Panc1 (cell line): ENCODE measurements around the gene SYNPO2L. TPM values are rescaled to one million over a fixed set of nuclear protein-coding genes. Genes with fewer than 3 reads are reported as not detected.

Experiments used
- ATAC-seq: fragments of 200-7000 bp; cut with Tn5 transposase; 2 replicates; pipeline ENCODE4 v1.9.1; 2020; ENCODE audit warnings: mild to moderate bottlenecking, moderate library complexity
- BruUV-seq: library from RNA; stranded (reverse); fragments of 400-500 nt; replicated peaks from 2 replicates; lab custom pipeline; 2021; lab: Mats Ljungman, UMichigan
- CTCF ChIA-PET: fragments of 300-600 bp; sonication (Branson Sonifier 250); formaldehyde crosslinking; loops from one replicate; lab custom pipeline; 2022; ENCODE audit warnings: antibody characterized with exemption; lab: Charles Lee
- POLR2A ChIA-PET: fragments of 300-600 bp; sonication (Branson Sonifier 250); formaldehyde crosslinking; loops from one replicate; lab custom pipeline; 2022; ENCODE audit warnings: antibody characterized with exemption; lab: Charles Lee
- DNase-seq: peaks from one replicate; pipeline ENCODE4 v3.0.0-alpha.2; 2010; ENCODE audit warnings: low read depth, low spot score
- H3K27ac ChIP-seq: 2 replicates; pipeline ENCODE4 v1.5.1; 2011; ENCODE audit warnings: mild to moderate bottlenecking, low read length, inconsistent platforms
- H3K27me3 ChIP-seq: fragments of 200-500 bp; sonication (Bioruptor generic); 2 replicates; pipeline ENCODE4 v1.6.0; 2014; ENCODE audit warnings: low read length, inconsistent platforms; ENCODE audit not compliant: control insufficient read depth, insufficient read depth
- H3K36me3 ChIP-seq: fragments of 200-500 bp; sonication (Bioruptor generic); 2 replicates; pipeline ENCODE4 v1.5.1; 2014; ENCODE audit warnings: inconsistent platforms, mild to moderate bottlenecking, low read length, moderate library complexity; ENCODE audit not compliant: control insufficient read depth, insufficient read depth
- H3K4me1 ChIP-seq: 2 replicates; pipeline ENCODE4 v1.5.1; 2011; ENCODE audit warnings: inconsistent platforms, mild to moderate bottlenecking, low read length, moderate library complexity; ENCODE audit not compliant: control insufficient read depth, insufficient read depth
- H3K4me3 ChIP-seq, 2 experiments: 2 replicates each; pipeline ENCODE4 v1.5.1; 2011 to 2012; ENCODE audit warnings: low read depth in 2 of 2, low read length in 2 of 2, mild to moderate bottlenecking in 2 of 2, inconsistent platforms in 1 of 2, moderate library complexity in 1 of 2
- H3K9me3 ChIP-seq: fragments of 200-500 bp; sonication (Bioruptor generic); 2 replicates; pipeline ENCODE4 v1.5.1; 2014; ENCODE audit warnings: low read depth, mild to moderate bottlenecking, inconsistent platforms, low read length, moderate library complexity; ENCODE audit not compliant: control insufficient read depth, insufficient read depth
- POLR2AphosphoS5 ChIP-seq: IDR thresholded peaks from 2 replicates; pipeline ENCODE4 v1.6.1; 2012; ENCODE audit warnings: mild to moderate bottlenecking, low read depth, low read length, moderate library complexity
- TCF7L2 ChIP-seq: IDR thresholded peaks from 2 replicates; pipeline ENCODE4 v1.6.1; 2011; ENCODE audit warnings: mild to moderate bottlenecking, low read depth, low read length, inconsistent platforms
- in situ Hi-C: cut with HindIII; loops from 2 replicates; pipeline ENCODE4 v1.10.0; 2016; ENCODE audit warnings: low sequenced_read_pairs, low pct_unique_long_range_greater_than_20kb
- intact Hi-C: fragments of 100-400 bp; cut with micrococcal nuclease; formaldehyde crosslinking; loops from one replicate; pipeline ENCODE4 v1.10.0; 2022; ENCODE audit not compliant: unreplicated experiment
- total RNA-seq: library from RNA; stranded (reverse); gene quantifications from one replicate; pipeline ENCODE4 v1.2.1, GENCODE V29; 2021; ENCODE audit not compliant: unreplicated experiment
- TF ChIP-seq, protein P1 (sequence below): fragments of 450-650 bp; IDR thresholded peaks from 2 replicates; pipeline ENCODE4 v1.5.1; 2017; ENCODE audit warnings: mild to moderate bottlenecking
- TF ChIP-seq, protein P2 (sequence below), 2 experiments: IDR thresholded peaks; 2 replicates each; pipeline ENCODE4 v1.6.1; 2011 to 2012; ENCODE audit warnings: low read depth in 2 of 2, control low read depth in 1 of 2, low read length in 1 of 2, mild to moderate bottlenecking in 1 of 2, moderate library complexity in 1 of 2; ENCODE audit not compliant: insufficient read depth in 1 of 2

The SYNPO2L gene
- total RNA-seq, 1 experiment from 2014 or later: not detected

DNA sequence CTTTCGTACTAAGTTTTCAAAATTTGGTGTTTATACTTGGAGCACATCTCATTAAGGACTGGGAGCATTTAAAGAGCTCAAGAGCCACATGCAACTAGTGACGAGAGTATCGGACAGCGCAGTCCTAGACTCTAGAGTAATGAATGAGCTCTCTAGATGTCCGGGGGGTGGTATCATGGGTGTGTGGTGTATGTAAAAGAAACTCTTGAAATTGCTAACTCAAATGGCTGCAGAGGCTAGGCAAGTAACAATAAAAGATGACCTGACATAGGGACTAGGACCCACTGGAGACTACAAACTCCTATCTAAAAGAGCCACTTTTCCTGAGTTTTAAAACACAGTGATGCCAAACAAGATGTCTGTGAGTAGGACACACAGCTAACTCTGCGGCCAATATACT is 28.5 kb downstream of the SYNPO2L start:
- intact Hi-C loops (loop anchor here (5.0 kb wide), 1 partner anchor 100 kb away; no protein-coding TSS in a partner anchor), in situ Hi-C loops (no loop called here)
- Histone ChIP-seq H3K27ac (peak overlapping the region; percentile 99; the same call in 1 of the 2 replicates), H3K4me3 (no peak overlapping the region), H3K9me3 (no peaks in the 10 kb centered on the region), H3K27me3 (no peaks in the 10 kb centered on the region), H3K36me3 (no peaks in the 10 kb centered on the region), H3K4me1 (peaks cover 8% of the 10 kb centered on the region)
- ChIA-PET POLR2A (interaction anchor here (0.6 to 0.7 kb wide), 2 partner anchors 67 to 216 kb away, joined by 5 to 12 read pairs; no protein-coding TSS in a partner anchor), CTCF (no interaction called here)
- no peak for DNase-seq
- no TSS peak for BruUV-seq
- TF ChIP-seq TCF7L2: no peak
- ATAC-seq: no peak

DNA sequence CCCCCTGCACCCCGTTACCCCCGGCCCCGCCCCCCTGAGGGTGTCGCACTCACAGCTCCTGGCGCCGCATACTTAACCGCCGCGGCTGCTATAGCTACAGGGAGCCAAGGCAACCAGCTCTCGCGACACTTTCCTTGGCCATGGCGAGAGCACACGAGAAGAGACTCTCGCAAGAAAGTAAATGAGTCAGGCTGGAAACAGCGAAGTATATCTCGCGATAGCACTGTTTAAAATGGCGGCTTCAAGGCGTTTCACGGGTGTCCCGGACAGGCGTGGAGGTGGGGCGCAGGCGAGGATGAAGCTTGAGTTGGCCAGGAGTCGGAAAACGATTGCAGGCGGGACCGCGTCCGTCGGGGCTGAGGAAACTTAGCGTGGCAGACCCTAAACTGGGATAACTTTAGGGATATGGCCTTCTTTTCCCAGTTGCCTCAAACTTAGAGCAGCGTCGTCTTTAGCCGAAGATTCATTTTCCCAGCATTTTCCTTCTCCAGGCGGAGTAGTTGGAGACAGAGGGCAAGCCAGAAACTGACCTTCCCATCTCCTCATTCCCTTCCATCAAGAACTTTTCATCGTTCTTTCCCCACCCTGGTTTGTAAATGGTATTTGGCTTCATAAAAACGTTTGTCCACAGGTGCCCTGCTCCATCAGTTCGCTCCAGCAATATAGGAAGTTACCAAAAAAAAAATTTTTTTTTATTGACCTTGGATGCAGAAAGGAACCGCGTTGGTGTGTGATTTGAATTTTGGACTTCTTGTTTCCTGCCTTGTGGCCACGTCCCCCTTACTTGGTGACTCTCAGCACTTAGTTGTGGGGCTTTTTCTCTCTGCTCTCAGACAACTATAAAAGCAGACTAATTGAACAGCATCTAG is 29.7 kb downstream of the SYNPO2L start:
- peak; percentile 97 for DNase-seq

More for the DNA sequence above, 29.7 kb downstream of the SYNPO2L start:
- peak overlapping the region; percentile 66 to 99 for H3K4me3 ChIP-seq
- H3K4me1 ChIP-seq: peaks cover 8% of the 10 kb centered on the region
- H3K27ac ChIP-seq: peak overlapping the region; percentile 99
- no peaks in the 10 kb centered on the region for H3K9me3 ChIP-seq
- intact Hi-C loops (loop anchor here (5.0 kb wide), 1 partner anchor 99 kb away; no protein-coding TSS in a partner anchor), in situ Hi-C loops (no loop called here)
- H3K36me3 ChIP-seq: no peaks in the 10 kb centered on the region
- CTCF ChIA-PET: interaction anchor here (0.6 to 0.7 kb wide), 2 partner anchors 10 to 18 kb away, joined by 4 to 11 read pairs; no protein-coding TSS in a partner anchor
- H3K27me3 ChIP-seq: no peaks in the 10 kb centered on the region
- POLR2A ChIA-PET: interaction anchor here (0.5 to 0.7 kb wide), 6 partner anchors 10 to 1335 kb away, joined by 3 to 10 read pairs (median 5); no protein-coding TSS in a partner anchor
- ATAC-seq: peak; percentile 99
- TF ChIP-seq POLR2AphosphoS5: peak; percentile 98
- TF ChIP-seq, protein P1, sequence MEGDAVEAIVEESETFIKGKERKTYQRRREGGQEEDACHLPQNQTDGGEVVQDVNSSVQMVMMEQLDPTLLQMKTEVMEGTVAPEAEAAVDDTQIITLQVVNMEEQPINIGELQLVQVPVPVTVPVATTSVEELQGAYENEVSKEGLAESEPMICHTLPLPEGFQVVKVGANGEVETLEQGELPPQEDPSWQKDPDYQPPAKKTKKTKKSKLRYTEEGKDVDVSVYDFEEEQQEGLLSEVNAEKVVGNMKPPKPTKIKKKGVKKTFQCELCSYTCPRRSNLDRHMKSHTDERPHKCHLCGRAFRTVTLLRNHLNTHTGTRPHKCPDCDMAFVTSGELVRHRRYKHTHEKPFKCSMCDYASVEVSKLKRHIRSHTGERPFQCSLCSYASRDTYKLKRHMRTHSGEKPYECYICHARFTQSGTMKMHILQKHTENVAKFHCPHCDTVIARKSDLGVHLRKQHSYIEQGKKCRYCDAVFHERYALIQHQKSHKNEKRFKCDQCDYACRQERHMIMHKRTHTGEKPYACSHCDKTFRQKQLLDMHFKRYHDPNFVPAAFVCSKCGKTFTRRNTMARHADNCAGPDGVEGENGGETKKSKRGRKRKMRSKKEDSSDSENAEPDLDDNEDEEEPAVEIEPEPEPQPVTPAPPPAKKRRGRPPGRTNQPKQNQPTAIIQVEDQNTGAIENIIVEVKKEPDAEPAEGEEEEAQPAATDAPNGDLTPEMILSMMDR: no peak
- TF ChIP-seq, protein P2, sequence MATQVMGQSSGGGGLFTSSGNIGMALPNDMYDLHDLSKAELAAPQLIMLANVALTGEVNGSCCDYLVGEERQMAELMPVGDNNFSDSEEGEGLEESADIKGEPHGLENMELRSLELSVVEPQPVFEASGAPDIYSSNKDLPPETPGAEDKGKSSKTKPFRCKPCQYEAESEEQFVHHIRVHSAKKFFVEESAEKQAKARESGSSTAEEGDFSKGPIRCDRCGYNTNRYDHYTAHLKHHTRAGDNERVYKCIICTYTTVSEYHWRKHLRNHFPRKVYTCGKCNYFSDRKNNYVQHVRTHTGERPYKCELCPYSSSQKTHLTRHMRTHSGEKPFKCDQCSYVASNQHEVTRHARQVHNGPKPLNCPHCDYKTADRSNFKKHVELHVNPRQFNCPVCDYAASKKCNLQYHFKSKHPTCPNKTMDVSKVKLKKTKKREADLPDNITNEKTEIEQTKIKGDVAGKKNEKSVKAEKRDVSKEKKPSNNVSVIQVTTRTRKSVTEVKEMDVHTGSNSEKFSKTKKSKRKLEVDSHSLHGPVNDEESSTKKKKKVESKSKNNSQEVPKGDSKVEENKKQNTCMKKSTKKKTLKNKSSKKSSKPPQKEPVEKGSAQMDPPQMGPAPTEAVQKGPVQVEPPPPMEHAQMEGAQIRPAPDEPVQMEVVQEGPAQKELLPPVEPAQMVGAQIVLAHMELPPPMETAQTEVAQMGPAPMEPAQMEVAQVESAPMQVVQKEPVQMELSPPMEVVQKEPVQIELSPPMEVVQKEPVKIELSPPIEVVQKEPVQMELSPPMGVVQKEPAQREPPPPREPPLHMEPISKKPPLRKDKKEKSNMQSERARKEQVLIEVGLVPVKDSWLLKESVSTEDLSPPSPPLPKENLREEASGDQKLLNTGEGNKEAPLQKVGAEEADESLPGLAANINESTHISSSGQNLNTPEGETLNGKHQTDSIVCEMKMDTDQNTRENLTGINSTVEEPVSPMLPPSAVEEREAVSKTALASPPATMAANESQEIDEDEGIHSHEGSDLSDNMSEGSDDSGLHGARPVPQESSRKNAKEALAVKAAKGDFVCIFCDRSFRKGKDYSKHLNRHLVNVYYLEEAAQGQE (IDR thresholded peaks at IDR 0.05; ENCODE audit: insufficient read depth in 1 of 2, low read depth in 2 of 2, low read length in 1 of 2): 0 out of 4 replicates have a peak, but pooled peaks have one; percentile 14 to 42
- TSS peak; percentile 97 for BruUV-seq
